Fibroblast of villous mesenchyme (primary cell): ENCODE results near the gene MSRB3. TPM values are rescaled to one million over a fixed set of nuclear protein-coding genes. Genes with fewer than 3 reads are reported as not detected.
"Not testable (repeated sequence)": the region's sequence is repeated elsewhere in the genome, so short reads cannot be mapped to it uniquely, and the experiment has no call there.

Experiments used
- DNase-seq: peaks from one replicate; pipeline ENCODE4 v3.0.0-alpha.2; 2010; ENCODE audit warnings: low read depth
- H3K4me3 ChIP-seq: 2 replicates; pipeline ENCODE4 v1.5.1; 2011; ENCODE audit warnings: low read depth, mild to moderate bottlenecking, low read length
- total RNA-seq: library from RNA; depleted of rRNA; stranded (reverse); fragments of >200 nt; gene quantifications from 2 replicates; pipeline ENCODE4 v1.2.3, GENCODE V29; 2012
- TF ChIP-seq, protein P1 (sequence below): IDR thresholded peaks from 2 replicates; pipeline ENCODE4 v1.5.1; 2012; ENCODE audit warnings: low read depth, mild to moderate bottlenecking, low read length; ENCODE audit not compliant: insufficient read depth

MSRB3 gene
- total RNA-seq, 1 donor = 111 TPM

GRCh38 chr12:65434737-65435136 lies 156.3 kb downstream of the MSRB3 start:
- no peak overlapping the region for H3K4me3 ChIP-seq
- DNase-seq = no peak
- TF ChIP-seq, protein P1, sequence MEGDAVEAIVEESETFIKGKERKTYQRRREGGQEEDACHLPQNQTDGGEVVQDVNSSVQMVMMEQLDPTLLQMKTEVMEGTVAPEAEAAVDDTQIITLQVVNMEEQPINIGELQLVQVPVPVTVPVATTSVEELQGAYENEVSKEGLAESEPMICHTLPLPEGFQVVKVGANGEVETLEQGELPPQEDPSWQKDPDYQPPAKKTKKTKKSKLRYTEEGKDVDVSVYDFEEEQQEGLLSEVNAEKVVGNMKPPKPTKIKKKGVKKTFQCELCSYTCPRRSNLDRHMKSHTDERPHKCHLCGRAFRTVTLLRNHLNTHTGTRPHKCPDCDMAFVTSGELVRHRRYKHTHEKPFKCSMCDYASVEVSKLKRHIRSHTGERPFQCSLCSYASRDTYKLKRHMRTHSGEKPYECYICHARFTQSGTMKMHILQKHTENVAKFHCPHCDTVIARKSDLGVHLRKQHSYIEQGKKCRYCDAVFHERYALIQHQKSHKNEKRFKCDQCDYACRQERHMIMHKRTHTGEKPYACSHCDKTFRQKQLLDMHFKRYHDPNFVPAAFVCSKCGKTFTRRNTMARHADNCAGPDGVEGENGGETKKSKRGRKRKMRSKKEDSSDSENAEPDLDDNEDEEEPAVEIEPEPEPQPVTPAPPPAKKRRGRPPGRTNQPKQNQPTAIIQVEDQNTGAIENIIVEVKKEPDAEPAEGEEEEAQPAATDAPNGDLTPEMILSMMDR = no peak

DNA sequence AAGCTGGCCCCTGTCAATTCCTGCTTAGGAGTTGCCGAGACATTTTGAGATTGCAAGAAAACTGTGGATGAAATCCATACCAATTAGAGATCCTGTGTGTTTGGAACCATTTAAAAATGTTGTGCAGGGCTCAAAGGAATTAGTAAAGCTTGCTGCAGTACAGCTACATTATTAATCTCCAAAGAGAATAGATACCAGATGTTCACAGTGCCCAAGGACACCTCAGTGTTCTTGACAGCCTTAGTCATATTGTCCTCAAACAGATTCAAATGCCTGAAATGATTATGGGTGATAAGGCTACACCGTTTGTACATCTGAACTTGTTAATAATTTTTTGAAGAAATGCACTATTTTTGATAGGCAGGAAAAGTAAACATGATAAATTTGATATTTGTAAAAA lies 164.6 kb downstream of the MSRB3 start:
- DNase-seq = no peak
- TF ChIP-seq, protein P1 = no peak
- no peak overlapping the region for H3K4me3 ChIP-seq

DNA sequence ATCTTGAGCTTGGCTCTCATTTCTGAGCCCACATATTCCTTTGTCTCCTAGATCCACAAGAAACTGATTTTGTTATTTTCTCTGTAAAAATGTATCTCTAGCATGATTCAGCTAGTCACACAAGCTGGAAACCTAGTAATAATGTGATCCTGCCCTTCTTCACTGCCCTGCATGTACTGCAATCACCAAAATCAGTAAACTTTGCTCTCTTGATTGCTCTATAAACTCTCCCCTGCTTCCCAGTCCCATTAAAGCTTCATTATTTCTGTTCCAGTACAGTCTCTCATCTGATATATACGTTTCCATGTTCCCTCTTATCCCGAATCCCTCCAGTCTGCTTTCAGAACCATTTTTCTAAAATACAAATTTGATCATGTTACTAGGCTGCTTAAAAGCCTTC lies 166.5 kb downstream of the MSRB3 start:
- no peak for DNase-seq
- TF ChIP-seq, protein P1 = no peak
- no peak overlapping the region for H3K4me3 ChIP-seq

DNA sequence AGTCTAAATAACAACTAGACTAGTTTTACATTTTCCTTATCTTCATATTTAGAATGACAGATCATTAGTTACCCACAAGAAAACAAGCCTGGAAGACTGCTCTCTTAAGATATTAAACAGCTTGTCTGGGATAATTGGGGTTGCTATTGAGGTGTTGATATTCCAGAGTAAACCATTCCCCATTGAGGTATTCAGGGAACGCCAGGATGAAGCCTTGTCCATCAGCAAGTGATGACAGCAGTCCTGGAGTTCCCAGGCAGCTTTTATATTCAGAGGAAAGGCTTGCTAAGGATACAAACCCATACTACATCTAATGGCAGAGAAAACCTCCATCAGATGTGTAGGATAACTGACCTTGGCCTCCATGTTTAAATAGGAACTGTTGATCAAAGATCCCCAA lies 168.4 kb downstream of the MSRB3 start:
- TF ChIP-seq, protein P1 = no peak
- DNase-seq = no peak
- H3K4me3 ChIP-seq = no peak overlapping the region

- TF ChIP-seq, protein P1 = no peak
- no peak overlapping the region for H3K4me3 ChIP-seq
- DNase-seq = peak; percentile 33
Measured at GRCh38 chr12:65449400-65449799, 170.9 kb downstream of the MSRB3 start.

DNA sequence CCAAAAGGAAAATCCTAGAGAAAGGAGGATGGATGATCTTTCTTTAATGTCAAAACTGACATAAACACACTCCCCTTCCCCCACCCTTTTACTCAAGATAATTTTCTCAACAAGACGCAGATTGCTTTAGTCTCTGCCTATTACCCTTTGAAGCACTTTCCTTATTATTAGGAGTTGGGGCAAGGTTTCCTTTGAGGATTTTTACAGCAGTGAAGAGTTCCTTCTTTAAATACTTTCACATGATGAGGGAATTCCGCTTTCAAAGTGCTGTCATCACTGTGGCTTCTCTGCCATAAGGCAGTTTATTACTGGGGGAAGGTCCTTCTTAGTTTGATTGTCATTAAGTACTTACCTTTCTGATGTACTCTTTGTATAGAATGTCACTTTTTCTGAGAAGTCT lies 172.1 kb downstream of the MSRB3 start:
- no peak for DNase-seq
- H3K4me3 ChIP-seq = no peak overlapping the region
- TF ChIP-seq, protein P1 = no peak

DNA sequence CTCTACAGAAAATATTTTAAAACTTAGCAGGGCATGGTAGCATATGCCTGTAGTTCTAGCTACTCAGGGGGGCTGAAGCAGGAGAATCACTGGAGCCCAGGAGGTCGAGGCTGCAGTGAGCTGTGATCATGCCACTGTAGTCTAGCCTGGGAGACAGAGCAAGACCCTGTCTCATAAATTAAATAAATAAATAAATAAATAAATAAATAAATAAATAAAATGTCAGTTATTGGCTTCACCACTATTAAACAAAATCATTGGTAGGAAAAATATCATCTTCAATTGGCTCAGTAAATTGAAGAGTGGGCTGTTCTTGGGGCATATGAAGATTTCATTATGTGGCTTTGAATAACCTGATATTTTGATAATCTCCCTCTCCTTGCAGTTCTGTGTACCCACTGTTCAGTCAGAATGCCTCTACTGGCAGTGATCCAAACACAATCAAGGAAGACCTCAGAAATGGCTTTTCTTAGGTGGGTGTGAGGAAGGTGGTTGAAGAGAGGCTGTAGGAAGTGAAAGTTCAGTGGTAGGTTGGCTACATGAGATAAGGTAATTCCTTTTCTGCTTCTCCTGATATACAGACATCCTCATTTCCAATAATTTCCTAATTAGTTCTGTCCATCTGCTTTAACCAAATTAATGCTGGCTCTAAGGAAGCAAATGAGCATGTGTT lies 175.8 kb downstream of the MSRB3 start:
- TF ChIP-seq, protein P1 = no peak
- H3K4me3 ChIP-seq = no peak overlapping the region
- DNase-seq = no peak

GRCh38 chr12:65457341-65457740 lies 178.9 kb downstream of the MSRB3 start:
- H3K4me3 ChIP-seq, DNase-seq: not testable (repeated sequence)
